Measurements from ENCODE around the gene MEDAG.

Gene MEDAG

DNA sequence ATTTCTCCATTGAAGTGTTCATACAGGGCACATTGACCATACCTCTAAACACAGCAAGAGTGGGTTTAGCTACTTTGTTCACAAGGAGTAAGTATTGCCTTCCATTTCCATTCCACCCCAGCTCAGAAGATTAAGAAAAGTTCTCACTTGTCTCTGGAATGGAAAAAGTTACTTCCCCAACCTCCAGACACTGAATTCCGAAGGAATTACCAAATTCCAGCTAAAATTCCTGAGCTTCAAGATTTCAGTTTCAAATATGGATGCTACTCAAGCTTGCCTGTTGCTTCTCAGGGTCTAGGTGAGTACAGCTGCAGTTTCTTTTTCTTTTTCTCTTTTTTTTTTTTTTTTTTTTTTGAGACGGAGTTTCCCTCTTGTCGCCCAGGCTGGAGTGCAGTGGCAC is 60.0 kb downstream of the MEDAG start:
- DNase-seq, result no peak

DNA sequence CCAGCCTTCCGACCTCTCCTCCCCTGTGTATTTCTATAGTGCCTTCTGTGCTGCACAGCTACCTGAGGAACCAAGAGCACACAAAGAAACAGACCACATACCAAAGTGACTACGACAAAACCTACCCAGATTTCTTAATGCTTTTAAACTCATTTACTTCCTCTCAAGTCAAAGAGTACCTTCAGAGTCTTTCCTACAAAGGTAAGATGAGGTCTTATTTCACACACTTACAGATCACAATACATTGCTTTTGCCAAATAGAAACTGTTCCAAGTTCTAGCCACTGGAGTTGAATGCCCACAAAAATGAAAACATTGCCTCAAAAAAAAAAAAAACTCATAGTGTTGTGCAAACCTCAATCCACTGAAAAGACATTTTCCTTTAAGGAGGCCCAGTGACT is 62.8 kb downstream of the MEDAG start:
- no peak for DNase-seq

DNA sequence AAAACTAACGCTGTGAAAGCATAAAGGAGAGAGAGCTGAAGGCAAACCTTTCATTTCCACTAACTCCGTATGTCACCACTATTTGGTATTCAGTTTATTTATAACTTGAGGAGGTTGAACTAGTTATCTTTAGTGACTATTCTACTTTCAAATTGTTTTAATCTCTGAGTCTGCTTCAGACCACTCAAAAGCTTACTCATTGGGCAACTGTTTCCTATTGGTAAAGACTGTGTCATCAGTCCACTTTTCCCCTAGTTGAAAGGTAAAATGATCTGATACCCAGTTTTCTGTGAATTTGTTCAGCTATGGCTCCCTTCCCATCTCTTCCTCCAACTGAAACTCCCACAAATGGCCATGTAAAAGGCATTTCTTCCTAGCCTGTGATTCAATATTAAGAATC is 65.5 kb downstream of the MEDAG start:
- DNase-seq, result no peak

DNA sequence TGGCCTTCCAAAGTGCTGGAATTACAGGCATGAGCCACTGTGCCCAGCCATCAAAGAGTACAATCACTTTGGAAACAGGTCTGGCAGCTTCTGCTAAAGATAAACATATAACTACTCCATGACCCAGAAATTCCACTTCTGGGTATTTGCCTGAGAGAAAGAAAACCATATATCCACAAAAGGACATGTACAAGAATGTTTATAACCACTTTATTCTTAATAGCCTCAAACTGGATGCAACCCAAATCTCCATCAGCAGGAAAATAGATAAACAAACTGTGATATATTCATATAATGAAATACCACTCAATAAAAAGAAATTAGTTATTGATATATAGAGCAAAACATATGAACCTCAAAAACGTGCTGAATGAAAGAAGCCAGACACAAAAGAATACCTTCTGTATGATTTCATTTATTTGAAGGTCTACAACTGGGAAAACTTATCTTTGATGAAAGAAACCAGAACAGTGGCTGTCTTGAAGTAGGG is 66.9 kb downstream of the MEDAG start:
- DNase-seq, result no peak

DNA sequence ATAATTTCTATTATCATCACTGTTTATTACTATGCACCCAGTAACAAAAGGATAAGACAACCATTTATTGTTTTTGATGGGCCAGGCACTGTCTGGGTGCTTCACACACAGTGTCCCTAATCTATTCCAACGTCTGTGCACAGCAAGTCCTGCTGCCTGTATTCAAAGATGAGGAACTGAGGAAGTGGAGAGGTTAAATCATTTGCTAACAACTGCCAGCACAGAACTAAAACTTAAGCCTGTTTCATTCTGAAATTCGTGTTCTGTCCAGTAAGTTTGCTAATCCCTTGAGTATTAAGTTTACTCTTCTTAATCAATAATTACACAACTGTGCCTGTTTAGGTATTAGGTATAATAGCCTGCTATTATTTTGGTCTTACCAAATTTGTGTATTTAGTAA is 68.3 kb downstream of the MEDAG start:
- no peak for DNase-seq

All from activated effector memory CD4-positive, alpha-beta T cell treated with Interleukin-2 at 50 U/mL for 16 hours (primary cell).